Measurements from ENCODE around the gene IGFBP7.

The IGFBP7 gene

GRCh38 chr4:57068237-57068981 lies 41.8 kb downstream of the IGFBP7 start:
- Histone ChIP-seq H3K36me3 (ENCODE audit: control insufficient read depth, insufficient read depth, low read length) (no peaks in the 10 kb centered on the region), H3K4me3 (replicated peaks; ENCODE audit: low read depth, low read length) (no peak overlapping the region), H3K27me3 (replicated peaks; ENCODE audit: control insufficient read depth, insufficient read depth, low read length) (no peaks in the 10 kb centered on the region; the same call in 1 of the 2 replicates)
- TF ChIP-seq, protein P1, sequence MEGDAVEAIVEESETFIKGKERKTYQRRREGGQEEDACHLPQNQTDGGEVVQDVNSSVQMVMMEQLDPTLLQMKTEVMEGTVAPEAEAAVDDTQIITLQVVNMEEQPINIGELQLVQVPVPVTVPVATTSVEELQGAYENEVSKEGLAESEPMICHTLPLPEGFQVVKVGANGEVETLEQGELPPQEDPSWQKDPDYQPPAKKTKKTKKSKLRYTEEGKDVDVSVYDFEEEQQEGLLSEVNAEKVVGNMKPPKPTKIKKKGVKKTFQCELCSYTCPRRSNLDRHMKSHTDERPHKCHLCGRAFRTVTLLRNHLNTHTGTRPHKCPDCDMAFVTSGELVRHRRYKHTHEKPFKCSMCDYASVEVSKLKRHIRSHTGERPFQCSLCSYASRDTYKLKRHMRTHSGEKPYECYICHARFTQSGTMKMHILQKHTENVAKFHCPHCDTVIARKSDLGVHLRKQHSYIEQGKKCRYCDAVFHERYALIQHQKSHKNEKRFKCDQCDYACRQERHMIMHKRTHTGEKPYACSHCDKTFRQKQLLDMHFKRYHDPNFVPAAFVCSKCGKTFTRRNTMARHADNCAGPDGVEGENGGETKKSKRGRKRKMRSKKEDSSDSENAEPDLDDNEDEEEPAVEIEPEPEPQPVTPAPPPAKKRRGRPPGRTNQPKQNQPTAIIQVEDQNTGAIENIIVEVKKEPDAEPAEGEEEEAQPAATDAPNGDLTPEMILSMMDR (IDR thresholded peaks at IDR 0.05; ENCODE audit: insufficient read depth, low read length, poor library complexity, severe bottlenecking): no peak
- DNase-seq (ENCODE audit: extremely low read depth, insufficient read length): no peak

- DNase-seq (ENCODE audit: extremely low read depth, insufficient read length): no peak
- TF ChIP-seq, protein P1 (IDR thresholded peaks at IDR 0.05; ENCODE audit: insufficient read depth, low read length, poor library complexity, severe bottlenecking): no peak
- Histone ChIP-seq H3K27me3 (replicated peaks; ENCODE audit: control insufficient read depth, insufficient read depth, low read length) (no peaks in the 10 kb centered on the region), H3K4me3 (replicated peaks; ENCODE audit: low read depth, low read length) (no peak overlapping the region), H3K36me3 (ENCODE audit: control insufficient read depth, insufficient read depth, low read length) (no peaks in the 10 kb centered on the region)
Observed at GRCh38 chr4:57065730-57066482, 44.3 kb downstream of the IGFBP7 start.

DNA sequence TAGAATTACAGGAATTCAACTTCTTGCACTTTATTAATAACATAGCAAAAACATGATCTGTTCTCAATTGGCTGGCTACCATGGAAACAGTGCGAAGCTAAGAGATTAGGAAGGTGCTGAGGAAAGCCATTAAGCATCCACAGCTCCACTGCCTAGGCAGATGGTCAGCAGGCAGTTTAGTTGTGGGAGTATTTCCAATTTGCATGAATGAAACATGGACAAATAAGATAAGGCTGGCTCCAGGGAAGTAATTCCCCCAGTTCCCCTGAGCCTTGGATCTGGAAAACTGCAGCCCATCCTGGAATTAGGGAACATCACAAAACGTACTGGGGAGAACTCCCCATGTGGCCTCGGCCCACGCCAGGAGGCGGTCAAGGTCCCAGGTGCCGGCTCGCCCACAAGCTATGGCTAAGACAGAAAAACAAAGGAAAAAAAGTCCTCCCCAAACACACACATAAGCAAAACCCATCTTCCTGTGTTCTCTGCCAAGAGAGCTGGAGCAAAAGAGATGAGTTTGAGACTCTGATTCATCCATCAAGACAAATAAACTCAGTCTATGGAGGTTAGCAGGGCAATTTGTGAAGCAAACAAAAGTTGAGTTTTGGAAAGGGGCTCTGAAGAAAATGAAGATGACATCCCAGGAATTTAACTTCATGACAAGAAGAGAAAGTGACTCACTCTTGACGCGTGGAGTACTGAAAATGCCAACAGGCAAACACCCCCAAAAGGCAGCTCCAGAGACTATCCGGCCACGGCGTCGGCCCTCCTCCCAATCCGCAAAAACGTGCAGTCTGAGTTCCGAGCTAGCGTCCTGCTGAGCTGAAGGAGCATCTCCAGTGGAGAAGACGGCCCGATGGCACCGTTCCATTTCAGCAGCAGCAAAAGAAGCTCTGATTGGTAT lies 45.1 kb downstream of the IGFBP7 start:
- Histone ChIP-seq H3K4me3 (replicated peaks; ENCODE audit: low read depth, low read length) (no peak overlapping the region), H3K36me3 (ENCODE audit: control insufficient read depth, insufficient read depth, low read length) (no peaks in the 10 kb centered on the region)

GRCh38 chr4:57064120-57064519 lies 46.1 kb downstream of the IGFBP7 start:
- no peak for DNase-seq (ENCODE audit: extremely low read depth, insufficient read length)
- TF ChIP-seq, protein P1 (IDR thresholded peaks at IDR 0.05; ENCODE audit: insufficient read depth, low read length, poor library complexity, severe bottlenecking): no peak
- Histone ChIP-seq H3K36me3 (ENCODE audit: control insufficient read depth, insufficient read depth, low read length) (no peaks in the 10 kb centered on the region), H3K27me3 (replicated peaks; ENCODE audit: control insufficient read depth, insufficient read depth, low read length) (no peaks in the 10 kb centered on the region), H3K4me3 (replicated peaks; ENCODE audit: low read depth, low read length) (no peak overlapping the region)

More for the DNA sequence above, 45.1 kb downstream of the IGFBP7 start:
- TF ChIP-seq, protein P1 (IDR thresholded peaks at IDR 0.05; ENCODE audit: insufficient read depth, low read length, poor library complexity, severe bottlenecking): no peak
- no peak for DNase-seq (ENCODE audit: extremely low read depth, insufficient read length)
- no peaks in the 10 kb centered on the region for H3K27me3 ChIP-seq (replicated peaks; ENCODE audit: control insufficient read depth, insufficient read depth, low read length)

DNA sequence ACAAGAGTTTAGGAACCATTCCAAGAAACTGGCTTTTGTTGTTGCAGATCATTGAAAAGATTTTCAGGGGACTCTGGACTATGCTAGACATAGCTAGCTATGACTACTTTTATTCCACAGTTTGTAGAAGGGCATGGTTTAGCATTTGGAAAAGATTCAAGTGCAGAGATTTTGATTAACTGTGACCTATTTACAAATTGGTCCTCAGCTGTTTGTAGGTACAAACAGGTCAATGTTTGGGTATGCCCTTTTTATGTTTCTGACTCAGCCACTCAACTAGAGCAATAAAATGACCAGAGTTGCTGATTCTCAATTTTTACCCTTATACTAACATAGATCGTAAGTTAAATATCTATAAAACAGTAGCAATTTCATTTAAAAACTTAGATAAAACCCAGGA lies 46.7 kb downstream of the IGFBP7 start:
- Histone ChIP-seq H3K36me3 (ENCODE audit: control insufficient read depth, insufficient read depth, low read length) (no peaks in the 10 kb centered on the region), H3K4me3 (replicated peaks; ENCODE audit: low read depth, low read length) (no peak overlapping the region), H3K27me3 (replicated peaks; ENCODE audit: control insufficient read depth, insufficient read depth, low read length) (no peaks in the 10 kb centered on the region)
- no peak for DNase-seq (ENCODE audit: extremely low read depth, insufficient read length)
- TF ChIP-seq, protein P1 (IDR thresholded peaks at IDR 0.05; ENCODE audit: insufficient read depth, low read length, poor library complexity, severe bottlenecking): no peak
